Astrocyte of the cerebellum (primary cell): ENCODE results near the gene MEI1.
"Not testable (repeated sequence)": the region's sequence is repeated elsewhere in the genome, so short reads cannot be mapped to it uniquely, and the experiment has no call there.

Source experiments
- DNase-seq: peaks from one replicate; pipeline ENCODE4 v3.0.0-alpha.2; 2011; ENCODE audit warnings: low read depth
- H3K4me3 ChIP-seq: 2 replicates; pipeline ENCODE4 v1.5.1; 2011; ENCODE audit warnings: mild to moderate bottlenecking, low read depth, low read length, moderate library complexity
- in situ Hi-C: cut with HindIII; loops from 2 replicates; pipeline ENCODE4 v1.10.0; 2017; ENCODE audit warnings: low sequenced_read_pairs
- TF ChIP-seq, protein P1 (sequence below): IDR thresholded peaks from 2 replicates; pipeline ENCODE4 v1.5.1; 2012; ENCODE audit warnings: low read length, low read depth, moderate library complexity, mild to moderate bottlenecking; ENCODE audit errors: missing control alignments

The MEI1 gene

DNA sequence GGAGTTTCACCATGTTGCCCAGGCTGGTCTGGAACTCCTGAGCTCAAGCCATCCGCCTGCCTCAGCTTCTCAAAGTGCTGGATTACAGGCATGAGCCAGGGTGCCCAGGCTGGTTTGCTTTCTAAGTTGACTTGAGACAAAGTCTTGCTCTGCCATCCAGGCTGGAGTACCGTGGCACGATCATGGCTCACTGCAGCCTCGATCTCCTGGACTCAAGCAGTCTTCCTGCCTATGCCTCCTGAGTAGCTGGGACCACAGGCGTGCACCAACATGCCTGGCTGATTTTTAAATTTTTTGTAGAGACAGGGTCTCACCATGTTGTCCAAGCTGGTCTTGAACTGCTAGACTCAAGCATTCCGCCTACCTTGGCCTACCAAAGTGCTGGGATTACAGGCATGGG lies 41.6 kb upstream of the MEI1 start:
- DNase-seq: no peak
- in situ Hi-C loops: no loop called here
- TF ChIP-seq, protein P1, sequence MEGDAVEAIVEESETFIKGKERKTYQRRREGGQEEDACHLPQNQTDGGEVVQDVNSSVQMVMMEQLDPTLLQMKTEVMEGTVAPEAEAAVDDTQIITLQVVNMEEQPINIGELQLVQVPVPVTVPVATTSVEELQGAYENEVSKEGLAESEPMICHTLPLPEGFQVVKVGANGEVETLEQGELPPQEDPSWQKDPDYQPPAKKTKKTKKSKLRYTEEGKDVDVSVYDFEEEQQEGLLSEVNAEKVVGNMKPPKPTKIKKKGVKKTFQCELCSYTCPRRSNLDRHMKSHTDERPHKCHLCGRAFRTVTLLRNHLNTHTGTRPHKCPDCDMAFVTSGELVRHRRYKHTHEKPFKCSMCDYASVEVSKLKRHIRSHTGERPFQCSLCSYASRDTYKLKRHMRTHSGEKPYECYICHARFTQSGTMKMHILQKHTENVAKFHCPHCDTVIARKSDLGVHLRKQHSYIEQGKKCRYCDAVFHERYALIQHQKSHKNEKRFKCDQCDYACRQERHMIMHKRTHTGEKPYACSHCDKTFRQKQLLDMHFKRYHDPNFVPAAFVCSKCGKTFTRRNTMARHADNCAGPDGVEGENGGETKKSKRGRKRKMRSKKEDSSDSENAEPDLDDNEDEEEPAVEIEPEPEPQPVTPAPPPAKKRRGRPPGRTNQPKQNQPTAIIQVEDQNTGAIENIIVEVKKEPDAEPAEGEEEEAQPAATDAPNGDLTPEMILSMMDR: no peak
- no peak overlapping the region for H3K4me3 ChIP-seq

GRCh38 chr22:41658869-41659268 lies 40.4 kb upstream of the MEI1 start:
- TF ChIP-seq, protein P1: no peak

DNA sequence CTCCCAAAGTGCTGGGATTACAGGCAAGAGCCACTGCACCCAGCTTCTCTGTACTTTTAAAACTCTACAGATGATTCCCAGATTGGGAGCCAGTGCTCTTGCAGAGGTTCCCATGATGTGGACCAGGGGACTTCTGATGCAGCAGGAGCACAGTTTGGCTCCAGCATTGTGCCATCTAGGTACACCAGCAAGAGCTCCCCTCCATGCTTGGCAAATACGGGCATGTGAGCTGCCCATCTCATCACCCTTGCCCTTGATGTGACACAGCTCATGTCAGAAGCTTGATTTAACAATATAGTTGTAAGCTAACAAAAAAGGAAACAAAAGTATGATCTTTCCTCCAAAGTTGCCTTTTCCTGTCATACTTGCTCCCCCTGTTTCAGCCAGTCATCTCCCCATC lies 39.4 kb upstream of the MEI1 start:
- in situ Hi-C loops: no loop called here
- DNase-seq: no peak
- TF ChIP-seq, protein P1: no peak
- no peak overlapping the region for H3K4me3 ChIP-seq

More at GRCh38 chr22:41658869-41659268, 40.4 kb upstream of the MEI1 start:
- H3K4me3 ChIP-seq: no peak overlapping the region
- DNase-seq: no peak
- in situ Hi-C loops: no loop called here

DNA sequence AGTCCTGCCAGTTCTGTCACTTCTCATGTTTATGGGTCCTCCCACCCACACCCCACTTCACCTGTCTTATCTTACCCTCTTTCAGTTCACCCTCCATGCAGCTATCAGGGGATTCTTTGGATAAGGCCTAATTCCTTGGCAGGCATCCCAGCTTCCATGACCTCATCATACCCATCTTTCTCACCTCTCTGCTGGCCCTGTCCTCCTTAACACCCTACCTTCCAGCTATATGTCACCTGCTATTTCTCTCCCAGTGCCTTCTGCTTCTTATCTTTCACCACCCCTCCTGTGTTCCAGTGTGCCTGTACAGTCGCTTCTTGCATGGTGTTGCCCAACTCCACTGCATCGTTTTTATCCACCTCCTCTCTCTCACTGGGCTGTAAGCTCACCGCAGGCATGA lies 38.9 kb upstream of the MEI1 start:
- in situ Hi-C loops: no loop called here
- TF ChIP-seq, protein P1: no peak
- no peak overlapping the region for H3K4me3 ChIP-seq
- no peak for DNase-seq

GRCh38 chr22:41661088-41661487 lies 38.2 kb upstream of the MEI1 start:
- TF ChIP-seq, protein P1: no peak

GRCh38 chr22:41661713-41662112 lies 37.6 kb upstream of the MEI1 start:
- TF ChIP-seq, protein P1: no peak
- no peak overlapping the region for H3K4me3 ChIP-seq
- in situ Hi-C loops: no loop called here
- DNase-seq: no peak

More at GRCh38 chr22:41661088-41661487, 38.2 kb upstream of the MEI1 start:
- in situ Hi-C loops: no loop called here
- no peak overlapping the region for H3K4me3 ChIP-seq
- no peak for DNase-seq

GRCh38 chr22:41663594-41663993 lies 35.7 kb upstream of the MEI1 start:
- DNase-seq, in situ Hi-C loops, H3K4me3 ChIP-seq: not testable (repeated sequence)
